Left ventricle myocardium superior (tissue), 1 donor: ENCODE data around the gene GNA14. TPM values are rescaled to one million over a fixed set of nuclear protein-coding genes. Genes with fewer than 3 reads are reported as not detected.
"Not testable (repeated sequence)": the region's sequence is repeated elsewhere in the genome, so short reads cannot be mapped to it uniquely, and the experiment has no call there.

Experiments used
- ATAC-seq: fragments of 200-7000 bp; cut with Tn5 transposase; one replicate; pipeline ENCODE4 v1.9.1; 2020; ENCODE audit warnings: mild to moderate bottlenecking, moderate library complexity
- DNase-seq: peaks from one replicate; pipeline ENCODE4 v3.0.0-alpha.2; 2020
- intact Hi-C: fragments of 100-400 bp; cut with micrococcal nuclease; formaldehyde crosslinking; loops from one replicate; pipeline ENCODE4 v1.11.0; 2022
- total RNA-seq: library from RNA; stranded (reverse); fragmentation: NEBNext Ultra II Directional; extraction: Animal tissue kit (Norgen Biotek cat#: 25700); gene quantifications from one replicate; pipeline ENCODE4 v1.2.1, GENCODE V29; 2021
- donor health status: DM: no; HTN: yes; CAD: no; lungs with severe emphysema.

Gene GNA14
- total RNA-seq, 1 donor from 2014 or later: 1.7 TPM

- ATAC-seq (peak; percentile 21), DNase-seq (no peak)
- intact Hi-C loops: no loop called here
Observed at GRCh38 chr9:77649109-77649812, 1.1 kb upstream of the GNA14 start.

GRCh38 chr9:77647267-77648233 lies 572 bp downstream of the GNA14 start:
- DNase-seq (peak; percentile 57), ATAC-seq (peak; percentile 65)
- intact Hi-C loops: no loop called here

GRCh38 chr9:77643871-77644270 lies 4.3 kb downstream of the GNA14 start:
- no peak for DNase-seq
- ATAC-seq: no peak
- intact Hi-C loops: no loop called here

- ATAC-seq (no peak), DNase-seq (no peak)
- intact Hi-C loops: no loop called here
Observed at GRCh38 chr9:77640741-77641580, 7.2 kb downstream of the GNA14 start.

- ATAC-seq: no peak
- intact Hi-C loops: no loop called here
- DNase-seq: no peak
Observed at GRCh38 chr9:77632652-77633051, 15.5 kb downstream of the GNA14 start.

- intact Hi-C loops, DNase-seq, ATAC-seq: not testable (repeated sequence)
Observed at GRCh38 chr9:77628864-77629263, 19.3 kb downstream of the GNA14 start.

GRCh38 chr9:77616191-77616590 lies 31.9 kb downstream of the GNA14 start:
- no peak for ATAC-seq

GRCh38 chr9:77614645-77615044 lies 33.5 kb downstream of the GNA14 start:
- ATAC-seq (no peak), DNase-seq (no peak)
- intact Hi-C loops: no loop called here

More at GRCh38 chr9:77616191-77616590, 31.9 kb downstream of the GNA14 start:
- intact Hi-C loops: no loop called here
- DNase-seq: no peak

GRCh38 chr9:77606526-77606925 lies 41.6 kb downstream of the GNA14 start:
- intact Hi-C loops: no loop called here
- no peak for ATAC-seq
- DNase-seq: no peak

- DNase-seq (no peak), ATAC-seq (no peak)
- intact Hi-C loops: no loop called here
Observed at GRCh38 chr9:77605449-77606220, 42.5 kb downstream of the GNA14 start.

- DNase-seq (no peak), ATAC-seq (no peak)
- intact Hi-C loops: no loop called here
Observed at GRCh38 chr9:77604316-77604715, 43.8 kb downstream of the GNA14 start.

- DNase-seq (no peak), ATAC-seq (no peak)
- intact Hi-C loops: no loop called here
Observed at GRCh38 chr9:77602852-77603251, 45.3 kb downstream of the GNA14 start.

GRCh38 chr9:77601476-77602099 lies 46.5 kb downstream of the GNA14 start:
- DNase-seq (no peak), ATAC-seq (no peak)
- intact Hi-C loops: no loop called here

- no peak for ATAC-seq
- intact Hi-C loops: no loop called here
- DNase-seq: no peak
Observed at GRCh38 chr9:77600810-77601209, 47.3 kb downstream of the GNA14 start.

GRCh38 chr9:77599492-77599891 lies 48.6 kb downstream of the GNA14 start:
- intact Hi-C loops: loop anchor here (10.0 kb wide), 1 partner anchor 75 kb away; no protein-coding TSS in a partner anchor
- DNase-seq (no peak), ATAC-seq (no peak)

- intact Hi-C loops: loop anchor here (10.0 kb wide), 1 partner anchor 74 kb away; no protein-coding TSS in a partner anchor
- DNase-seq: no peak
- ATAC-seq: peak; percentile 39
Observed at GRCh38 chr9:77598991-77599390, 49.1 kb downstream of the GNA14 start.

GRCh38 chr9:77598524-77598923 lies 49.6 kb downstream of the GNA14 start:
- intact Hi-C loops: loop anchor here (10.0 kb wide), 1 partner anchor 74 kb away; no protein-coding TSS in a partner anchor
- DNase-seq (no peak), ATAC-seq (peak; percentile 89)

GRCh38 chr9:77597057-77597456 lies 51.1 kb downstream of the GNA14 start:
- intact Hi-C loops: loop anchor here (10.0 kb wide), 1 partner anchor 72 kb away; no protein-coding TSS in a partner anchor
- DNase-seq (no peak), ATAC-seq (peak; percentile 49)
